K562 treated with DMSO at 1 percent for 24 hours (cell line): ENCODE results near the gene BLOC1S5. TPM values are rescaled to one million over a fixed set of nuclear protein-coding genes. Genes with fewer than 3 reads are reported as not detected.

Experiments
- total RNA-seq: library from RNA; unstranded; fragments of 300-600 nt; gene quantifications from 2 replicates; pipeline ENCODE4 v1.2.3, GENCODE V29; 2022; ENCODE audit warnings: low read depth; ENCODE audit not compliant: insufficient read depth

Gene BLOC1S5, protein sequence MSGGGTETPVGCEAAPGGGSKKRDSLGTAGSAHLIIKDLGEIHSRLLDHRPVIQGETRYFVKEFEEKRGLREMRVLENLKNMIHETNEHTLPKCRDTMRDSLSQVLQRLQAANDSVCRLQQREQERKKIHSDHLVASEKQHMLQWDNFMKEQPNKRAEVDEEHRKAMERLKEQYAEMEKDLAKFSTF
- 12.6 and 16.4 TPM in 2 replicates for total RNA-seq

DNA sequence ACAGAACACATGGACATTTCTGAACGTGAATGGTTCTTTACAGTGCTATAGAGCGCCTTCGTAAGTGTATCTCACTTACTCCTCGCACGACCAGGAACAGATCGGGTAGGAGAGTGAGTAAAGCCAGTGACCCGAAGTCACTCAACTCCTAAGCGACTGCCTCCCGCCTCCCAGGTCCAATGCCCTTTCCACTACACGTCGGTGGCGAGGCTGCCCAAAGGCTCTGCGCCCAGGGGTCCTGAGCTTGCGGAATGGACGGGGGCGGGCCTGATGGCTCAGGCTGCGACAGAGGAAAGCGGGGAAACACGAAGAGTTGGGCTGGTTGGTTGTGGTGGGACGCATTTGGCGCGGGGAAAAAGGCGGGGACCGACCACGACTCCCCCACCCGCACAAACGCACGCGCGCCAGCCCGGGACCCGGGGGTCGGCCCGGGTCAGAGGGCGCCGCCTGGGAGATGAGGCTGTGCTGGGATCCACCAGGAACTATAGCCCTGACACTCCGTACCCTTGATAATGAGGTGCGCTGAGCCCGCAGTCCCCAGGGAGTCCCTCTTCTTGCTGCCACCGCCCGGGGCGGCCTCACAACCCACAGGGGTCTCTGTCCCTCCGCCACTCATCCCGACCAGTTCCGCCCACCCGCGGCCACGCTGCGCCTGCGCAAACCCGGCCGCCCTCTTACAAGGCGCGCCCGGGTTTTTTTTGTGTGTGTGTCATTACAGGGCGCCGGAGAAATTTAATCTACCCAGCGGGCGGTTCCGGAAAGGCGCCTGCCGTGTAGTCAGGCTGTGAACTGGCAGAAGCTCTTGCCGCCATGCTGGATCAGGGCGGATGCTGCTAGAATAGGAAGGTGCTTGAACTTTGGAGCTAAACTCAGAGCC is at the start of gene BLOC1S5:
TSS of gene BLOC1S5 (minus strand) at position 629 of the 877 bp plus-strand sequence. CDS start at position 616, 13 bp downstream.

GRCh38 chr6:8102122-8102958 is 38.2 kb upstream of the BLOC1S5 start, which contains the start of gene EEF1E1:
TSS of gene EEF1E1 (minus strand) at chr6:8102548. CDS start at chr6:8102521, 27 bp downstream.

Other genes with a start within 250 kb of the BLOC1S5 start
- gene TXNDC5, start 153.6 kb downstream of the BLOC1S5 start, total RNA-seq: 90.7 and 91.7 TPM in 2 replicates
- gene EEF1E1, start 38.2 kb upstream of the BLOC1S5 start, total RNA-seq: 57.9 and 59.0 TPM in 2 replicates